C4-2B (cell line): ENCODE data around the gene MKI67.

Experiments
- ZFX ChIP-seq: fragments of 450-650 bp; IDR thresholded peaks from 2 replicates; pipeline ENCODE4 v1.6.1; 2017
- TF ChIP-seq, protein P1 (sequence below): fragments of 450-650 bp; conservative IDR thresholded peaks from 2 replicates; pipeline ENCODE4 v1.5.1; 2017; ENCODE audit warnings: mild to moderate bottlenecking

DNA sequence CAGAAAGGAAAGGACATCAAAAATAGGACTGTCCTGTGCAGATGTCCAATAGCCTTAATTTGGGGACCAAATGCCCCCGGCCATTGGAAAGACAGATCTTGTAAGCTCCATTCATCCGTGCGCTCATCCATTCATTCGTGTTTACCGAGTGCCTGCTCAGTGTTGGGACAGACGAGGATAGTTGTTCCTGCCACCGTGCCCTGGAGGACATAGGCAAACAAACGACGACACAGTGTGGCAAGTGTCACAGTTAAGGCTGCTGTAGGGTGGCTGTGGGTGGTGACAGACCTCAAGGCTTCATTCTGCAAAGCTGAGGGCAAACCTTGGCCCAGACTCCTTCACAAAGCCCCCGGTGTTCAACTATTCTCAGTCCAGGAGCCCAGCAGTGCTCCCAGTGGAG, 27.6 kb downstream of the MKI67 start:
- TF ChIP-seq, protein P1, sequence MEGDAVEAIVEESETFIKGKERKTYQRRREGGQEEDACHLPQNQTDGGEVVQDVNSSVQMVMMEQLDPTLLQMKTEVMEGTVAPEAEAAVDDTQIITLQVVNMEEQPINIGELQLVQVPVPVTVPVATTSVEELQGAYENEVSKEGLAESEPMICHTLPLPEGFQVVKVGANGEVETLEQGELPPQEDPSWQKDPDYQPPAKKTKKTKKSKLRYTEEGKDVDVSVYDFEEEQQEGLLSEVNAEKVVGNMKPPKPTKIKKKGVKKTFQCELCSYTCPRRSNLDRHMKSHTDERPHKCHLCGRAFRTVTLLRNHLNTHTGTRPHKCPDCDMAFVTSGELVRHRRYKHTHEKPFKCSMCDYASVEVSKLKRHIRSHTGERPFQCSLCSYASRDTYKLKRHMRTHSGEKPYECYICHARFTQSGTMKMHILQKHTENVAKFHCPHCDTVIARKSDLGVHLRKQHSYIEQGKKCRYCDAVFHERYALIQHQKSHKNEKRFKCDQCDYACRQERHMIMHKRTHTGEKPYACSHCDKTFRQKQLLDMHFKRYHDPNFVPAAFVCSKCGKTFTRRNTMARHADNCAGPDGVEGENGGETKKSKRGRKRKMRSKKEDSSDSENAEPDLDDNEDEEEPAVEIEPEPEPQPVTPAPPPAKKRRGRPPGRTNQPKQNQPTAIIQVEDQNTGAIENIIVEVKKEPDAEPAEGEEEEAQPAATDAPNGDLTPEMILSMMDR = no peak
- no peak for TF ChIP-seq ZFX
